Measurements from ENCODE around the gene EIPR1. TPM values are rescaled to one million over a fixed set of nuclear protein-coding genes. Genes with fewer than 3 reads are reported as not detected.

The EIPR1 gene
- total and polyA plus RNA-seq, 2 donors (not counting 3 experiments of a cell fraction or from before 2014, with no cell fraction given): 30.8 to 57.3 TPM

GRCh38 chr2:3212984-3213383 lies 164.6 kb downstream of the EIPR1 start:
- no peaks in the 10 kb centered on the region for H3K36me3 ChIP-seq (ENCODE audit: control insufficient read depth in 2 of 2, extremely low read depth in 1 of 2, insufficient read depth in 2 of 2, low read length in 2 of 2)
- H3K4me1 ChIP-seq (ENCODE audit: control insufficient read depth, extremely low read depth, insufficient read depth, low read length): no peaks in the 10 kb centered on the region
- dilution Hi-C loops (cut with MboI; ENCODE audit: extremely low pct_ligation_motif_present, low sequenced_read_pairs) (no loop called here), intact Hi-C loops (cut with micrococcal nuclease) (no loop called here)
- no peak overlapping the region for H3K9ac ChIP-seq (replicated peaks; ENCODE audit: extremely low read depth, insufficient read depth, low read length)
- no peak overlapping the region for H3K4me2 ChIP-seq (ENCODE audit: insufficient read depth, low read length)
- FAIRE-seq (no peak), DNase-seq (ENCODE audit: low read depth, low spot score) (no peak)
- no peaks in the 10 kb centered on the region for H3K9me3 ChIP-seq (replicated peaks; ENCODE audit: control insufficient read depth, insufficient read depth, low read length)
- H4K20me1 ChIP-seq (replicated peaks; ENCODE audit: control insufficient read depth, extremely low read depth, insufficient read depth, low read length): no peaks in the 10 kb centered on the region
- no peak for TF ChIP-seq POLR2A (IDR thresholded peaks at IDR 0.05; ENCODE audit: low read depth, low read length)
- no peak for TF ChIP-seq FOS (IDR thresholded peaks at IDR 0.05; ENCODE audit: borderline replicate concordance, insufficient read depth, low read length)
- no peak for TF ChIP-seq MAX (IDR thresholded peaks at IDR 0.05; ENCODE audit: insufficient read depth, insufficient read length)
- no peak for TF ChIP-seq GATA2 (IDR thresholded peaks at IDR 0.05; ENCODE audit: insufficient read depth, insufficient read length, low read depth, low read length)
- no peak for TF ChIP-seq EZH2 (IDR thresholded peaks at IDR 0.05; ENCODE audit: borderline replicate concordance, low read depth, low read length, severe bottlenecking)
- no peak for TF ChIP-seq JUN (IDR thresholded peaks at IDR 0.05; ENCODE audit: borderline replicate concordance, insufficient read depth, insufficient read length, low read depth)
- H2AFZ ChIP-seq (ENCODE audit: low read depth, low read length): no peak overlapping the region
- H3K9me1 ChIP-seq (replicated peaks; ENCODE audit: control insufficient read depth, extremely low read depth, insufficient read depth, low read length): no peaks in the 10 kb centered on the region
- no peaks in the 10 kb centered on the region for H3K27me3 ChIP-seq (ENCODE audit: control insufficient read depth in 2 of 2, insufficient read depth in 2 of 2, low read length in 2 of 2)
- no TSS peak for BruUV-seq (replicated peaks)
- no peak overlapping the region for H3K27ac ChIP-seq (ENCODE audit: insufficient read depth, low read depth, low read length)
- CTCF ChIA-PET: no interaction called here
- POLR2A ChIA-PET: no interaction called here
- H3K79me2 ChIP-seq (ENCODE audit: control insufficient read depth, insufficient read depth, low read length): no peaks in the 10 kb centered on the region
- no peak overlapping the region for H3K4me3 ChIP-seq (replicated peaks in 1 of 3; ENCODE audit: insufficient read depth in 1 of 3, low read depth in 1 of 3, low read length in 3 of 3)

- Histone ChIP-seq H3K27me3 (ENCODE audit: control insufficient read depth in 2 of 2, insufficient read depth in 2 of 2, low read length in 2 of 2) (no peaks in the 10 kb centered on the region), H3K4me2 (ENCODE audit: insufficient read depth, low read length) (no peak overlapping the region), H3K36me3 (ENCODE audit: control insufficient read depth in 2 of 2, extremely low read depth in 1 of 2, insufficient read depth in 2 of 2, low read length in 2 of 2) (no peaks in the 10 kb centered on the region), H3K9me3 (replicated peaks; ENCODE audit: control insufficient read depth, insufficient read depth, low read length) (no peaks in the 10 kb centered on the region), H4K20me1 (replicated peaks; ENCODE audit: control insufficient read depth, extremely low read depth, insufficient read depth, low read length) (no peaks in the 10 kb centered on the region), H2AFZ (ENCODE audit: low read depth, low read length) (no peak overlapping the region), H3K79me2 (ENCODE audit: control insufficient read depth, insufficient read depth, low read length) (no peaks in the 10 kb centered on the region), H3K9me1 (replicated peaks; ENCODE audit: control insufficient read depth, extremely low read depth, insufficient read depth, low read length) (no peaks in the 10 kb centered on the region), H3K27ac (ENCODE audit: insufficient read depth, low read depth, low read length) (no peak overlapping the region), H3K9ac (replicated peaks; ENCODE audit: extremely low read depth, insufficient read depth, low read length) (no peak overlapping the region), H3K4me1 (ENCODE audit: control insufficient read depth, extremely low read depth, insufficient read depth, low read length) (no peaks in the 10 kb centered on the region), H3K4me3 (replicated peaks in 1 of 3; ENCODE audit: insufficient read depth in 1 of 3, low read depth in 1 of 3, low read length in 3 of 3) (no peak overlapping the region)
- CTCF ChIA-PET: no interaction called here
- BruUV-seq (replicated peaks): no TSS peak
- dilution Hi-C loops (cut with MboI; ENCODE audit: extremely low pct_ligation_motif_present, low sequenced_read_pairs): no loop called here
- intact Hi-C loops (cut with micrococcal nuclease): no loop called here
- FAIRE-seq (no peak), DNase-seq (ENCODE audit: low read depth, low spot score) (no peak)
- POLR2A ChIA-PET: no interaction called here
- no peak for TF ChIP-seq POLR2A (IDR thresholded peaks at IDR 0.05; ENCODE audit: low read depth, low read length)
Measured at GRCh38 chr2:3212061-3212362, 165.6 kb downstream of the EIPR1 start.
